GM12873 (cell line): ENCODE data around the gene NCOA6.

ENCODE experiments used
- CTCF ChIP-seq: IDR thresholded peaks from 2 replicates; pipeline ENCODE4 v1.5.1; 2012; ENCODE audit warnings: low read depth, mild to moderate bottlenecking, moderate library complexity, low read length, control low read depth; ENCODE audit not compliant: insufficient read depth; ENCODE audit errors: missing control alignments

The NCOA6 gene

GRCh38 chr20:34743039-34743438 is 82.4 kb downstream of the NCOA6 start:
- no peak for TF ChIP-seq CTCF

GRCh38 chr20:34736106-34736735 is 89.2 kb downstream of the NCOA6 start:
- no peak for TF ChIP-seq CTCF

GRCh38 chr20:34732523-34732922 is 92.9 kb downstream of the NCOA6 start:
- no peak for TF ChIP-seq CTCF

GRCh38 chr20:34729416-34729815 is 96.0 kb downstream of the NCOA6 start:
- no peak for TF ChIP-seq CTCF

- no peak for TF ChIP-seq CTCF
Measured at GRCh38 chr20:34724172-34724571, 101.3 kb downstream of the NCOA6 start.

- no peak for TF ChIP-seq CTCF
Measured at GRCh38 chr20:34720266-34720665, 105.2 kb downstream of the NCOA6 start.

GRCh38 chr20:34717230-34718095 is 108.0 kb downstream of the NCOA6 start:
- TF ChIP-seq CTCF: no peak
